Common myeloid progenitor, CD34-positive (primary cell): Measurements from ENCODE around the gene GRIPAP1.

Experiments
- CTCF ChIA-PET: fragments of 350-600 bp; sonication (Branson Sonifier 250); formaldehyde crosslinking; loops from one replicate; lab custom pipeline; 2021; ENCODE audit warnings: antibody characterized with exemption; lab: Charles Lee
- POLR2A ChIA-PET: fragments of 350-600 bp; sonication (Branson Sonifier 250); formaldehyde crosslinking; loops from one replicate; lab custom pipeline; 2021; ENCODE audit warnings: antibody characterized with exemption; lab: Charles Lee
- DNase-seq, 3 donors: peaks; one replicate each; pipeline versions ENCODE4 v3.0.0 to v3.0.0-alpha.2; 2013
- H3K27ac ChIP-seq, 2 experiments: 1 replicate in 1 of 2; 2 replicates in 1 of 2; pipeline ENCODE4 v1.7.0; 2013; ENCODE audit warnings: inconsistent platforms in 2 of 2, low read length in 2 of 2, mild to moderate bottlenecking in 2 of 2, low read depth in 1 of 2, moderate library complexity in 1 of 2; ENCODE audit not compliant: severe bottlenecking in 2 of 2, insufficient read depth in 1 of 2, poor library complexity in 1 of 2
- H3K27me3 ChIP-seq, 5 experiments: replicated peaks in 2 of 5; 1 replicate in 3 of 5; 2 replicates in 2 of 5; pipeline versions ENCODE4 v1.6.1 to v1.7.0; 2013; ENCODE audit warnings: low read length in 4 of 5, mild to moderate bottlenecking in 2 of 5, moderate library complexity in 2 of 5, inconsistent platforms in 1 of 5; ENCODE audit not compliant: insufficient read depth in 5 of 5, control insufficient read depth in 4 of 5
- H3K36me3 ChIP-seq, 4 experiments: 1 replicate in 2 of 4; 2 replicates in 2 of 4; pipeline versions ENCODE4 v1.6.1 to v1.7.0; 2013; ENCODE audit warnings: low read length in 3 of 4, control low read depth in 1 of 4, mild to moderate bottlenecking in 1 of 4; ENCODE audit not compliant: control insufficient read depth in 4 of 4, insufficient read depth in 4 of 4
- H3K4me1 ChIP-seq, 4 experiments: 1 replicate in 3 of 4; 2 replicates in 1 of 4; pipeline versions ENCODE4 v1.6.1 to v1.7.1; 2013; ENCODE audit warnings: low read length in 3 of 4, mild to moderate bottlenecking in 3 of 4, control low read depth in 1 of 4, inconsistent platforms in 1 of 4, moderate library complexity in 1 of 4; ENCODE audit not compliant: control insufficient read depth in 4 of 4, insufficient read depth in 4 of 4; ENCODE audit errors: control extremely low read depth in 1 of 4
- H3K4me3 ChIP-seq, 7 experiments: 1 replicate in 4 of 7; 2 replicates in 3 of 7; pipeline versions ENCODE4 v1.5.1 to v1.7.0; 2013; ENCODE audit warnings: mild to moderate bottlenecking in 7 of 7, low read length in 6 of 7, moderate library complexity in 6 of 7, inconsistent platforms in 2 of 7, low read depth in 2 of 7, control low read depth in 1 of 7; ENCODE audit not compliant: insufficient read depth in 4 of 7, control insufficient read depth in 1 of 7; ENCODE audit errors: extremely low read depth in 1 of 7
- H3K9me3 ChIP-seq, 5 experiments: 1 replicate in 4 of 5; 2 replicates in 1 of 5; pipeline versions ENCODE4 v1.6.1 to v1.7.1; 2013; ENCODE audit warnings: low read length in 4 of 5, mild to moderate bottlenecking in 2 of 5, inconsistent platforms in 1 of 5, low read depth in 1 of 5, moderate library complexity in 1 of 5; ENCODE audit not compliant: control insufficient read depth in 4 of 5, insufficient read depth in 2 of 5; ENCODE audit errors: control extremely low read depth in 1 of 5
- WGBS: methylation state at CpG from one replicate; pipeline ENCODE4 v1.1.5; 2013; ENCODE audit not compliant: insufficient coverage; 5-methylcytosine and 5-hydroxymethylcytosine counted together

The GRIPAP1 gene

GRCh38 chrX:48961585-48962091 is 40.4 kb downstream of the GRIPAP1 start:
- peak overlapping the region; percentile 17 to 65 for H3K27ac ChIP-seq
- POLR2A ChIA-PET = interaction anchor here (1.4 kb wide), 1 partner anchor 10 kb away, joined by 6 read pairs; the partner anchor contains the start of gene KCND1
- H3K4me3 ChIP-seq = peak overlapping the region in 2 of 7 experiments; percentile 7 to 19
- peaks cover 13 to 32% (median 18%) of the 10 kb centered on the region in 4 experiments for H3K4me1 ChIP-seq
- H3K9me3 ChIP-seq = peaks cover 0 to 2% (median 0%) of the 10 kb centered on the region in 5 experiments
- DNase-seq = peak; percentile 71 to 83 (median 78)
- 30% methylated on average over 3 of the region's 5 CpGs for WGBS
- CTCF ChIA-PET = interaction anchor here (1.0 to 1.7 kb wide), 2 partner anchors 10 to 15 kb away, joined by 6 to 12 read pairs; partner anchors contain the start of gene KCND1
- peaks cover 0 to 3% (median 0%) of the 10 kb centered on the region in 4 experiments for H3K36me3 ChIP-seq
- no peaks in the 10 kb centered on the region for H3K27me3 ChIP-seq

- CTCF ChIA-PET = interaction anchor here (1.4 kb wide), 1 partner anchor 12 kb away, joined by 4 read pairs; the partner anchor contains the start of gene KCND1
- Histone ChIP-seq H3K4me3 (no peak overlapping the region), H3K9me3 (peaks cover 0 to 2% (median 0%) of the 10 kb centered on the region in 5 experiments), H3K27ac (no peak overlapping the region), H3K4me1 (peaks cover 18 to 46% (median 25%) of the 10 kb centered on the region in 4 experiments), H3K27me3 (no peaks in the 10 kb centered on the region), H3K36me3 (peaks cover 0 to 6% (median 1%) of the 10 kb centered on the region in 4 experiments)
- no peak for DNase-seq
- WGBS = 75% methylated on average over 2 of the region's 2 CpGs
- POLR2A ChIA-PET = no interaction called here
These were observed 41.8 kb downstream of the GRIPAP1 start for GRCh38 chrX:48960291-48960690.

- peak in 2 of 3 donors; percentile 33 to 37 for DNase-seq
- Histone ChIP-seq H3K27me3 (no peaks in the 10 kb centered on the region), H3K4me1 (peaks cover 18 to 56% (median 27%) of the 10 kb centered on the region in 4 experiments), H3K36me3 (peaks cover 0 to 15% (median 5%) of the 10 kb centered on the region in 4 experiments), H3K9me3 (peaks cover 0 to 2% (median 0%) of the 10 kb centered on the region in 5 experiments), H3K27ac (peak overlapping the region; percentile 95 to 98), H3K4me3 (peak overlapping the region; percentile 43 to 81 (median 71))
- WGBS = 49% methylated on average over 18 of the region's 21 CpGs
- CTCF ChIA-PET = interaction anchor here (1.0 to 2.0 kb wide), 6 partner anchors 10 to 85 kb away, joined by 3 to 9 read pairs (median 4); partner anchors contain the start of gene KCND1
- POLR2A ChIA-PET = interaction anchor here (0.7 to 1.3 kb wide), 6 partner anchors 14 to 208 kb away, joined by 3 to 10 read pairs (median 4); partner anchors contain the start of genes KCND1 and TFE3
These were observed 43.4 kb downstream of the GRIPAP1 start for GRCh38 chrX:48958635-48959094.

GRCh38 chrX:48957827-48958634 is 44.0 kb downstream of the GRIPAP1 start:
- Histone ChIP-seq H3K4me3 (peak overlapping the region; percentile 57 to 87 (median 70)), H3K9me3 (peaks cover 0 to 2% (median 0%) of the 10 kb centered on the region in 5 experiments), H3K4me1 (peaks cover 18 to 61% (median 27%) of the 10 kb centered on the region in 4 experiments), H3K27ac (peak overlapping the region; percentile 95 to 98), H3K36me3 (peaks cover 0 to 17% (median 5%) of the 10 kb centered on the region in 4 experiments), H3K27me3 (no peaks in the 10 kb centered on the region)
- ChIA-PET CTCF (interaction anchor here (1.0 to 2.0 kb wide), 6 partner anchors 10 to 86 kb away, joined by 3 to 9 read pairs (median 4); partner anchors contain the start of gene KCND1), POLR2A (interaction anchor here (0.5 to 1.3 kb wide), 11 partner anchors 14 to 208 kb away, joined by 3 to 10 read pairs (median 3); partner anchors contain the start of genes GRIPAP1, KCND1, PQBP1 and TFE3)
- WGBS = 36% methylated on average over 53 of the region's 66 CpGs
- DNase-seq = peak; percentile 97 to 99 (median 98)

- Histone ChIP-seq H3K27ac (peak within 1 kb of the TSS; percentile 95 to 98), H3K4me3 (peak within 1 kb of the TSS; percentile 57 to 87 (median 71)), H3K27me3 (no peaks in the 10 kb centered on the region), H3K36me3 (peaks cover 2 to 17% (median 5%) of the 10 kb centered on the region in 4 experiments), H3K9me3 (peaks cover 0 to 2% (median 0%) of the 10 kb centered on the region in 5 experiments), H3K4me1 (peaks cover 18 to 64% (median 25%) of the 10 kb centered on the region in 4 experiments)
- WGBS = 49% methylated on average over 53 of the region's 53 CpGs
- ChIA-PET POLR2A (interaction anchor here (0.7 to 1.3 kb wide), 4 partner anchors 43 to 209 kb away, joined by 3 read pairs; partner anchors contain the start of genes GRIPAP1, PQBP1 and TIMM17B), CTCF (interaction anchor here (1.1 to 3.5 kb wide), 3 partner anchors 9 to 16 kb away, joined by 3 to 24 read pairs (median 3); no protein-coding TSS in a partner anchor)
- DNase-seq = peak in 1 of 3 donors; percentile 46
These were observed 44.6 kb downstream of the GRIPAP1 start, which contains the start of gene OTUD5 for GRCh38 chrX:48957477-48957826. OTUD5 (minus strand) TSS chrX:48957607; CDS start chrX:48957570, 37 bp downstream.

GRCh38 chrX:48956728-48957414 is 45.2 kb downstream of the GRIPAP1 start:
- H3K4me1 ChIP-seq = peaks cover 14 to 61% (median 22%) of the 10 kb centered on the region in 4 experiments
- H3K4me3 ChIP-seq = peak overlapping the region; percentile 35 to 87 (median 71)
- CTCF ChIA-PET = interaction anchor here (1.1 to 3.5 kb wide), 3 partner anchors 8 to 18 kb away, joined by 3 to 24 read pairs (median 5); no protein-coding TSS in a partner anchor
- peaks cover 0 to 2% (median 0%) of the 10 kb centered on the region in 5 experiments for H3K9me3 ChIP-seq
- no peaks in the 10 kb centered on the region for H3K27me3 ChIP-seq
- H3K27ac ChIP-seq = peak overlapping the region; percentile 34 to 88
- POLR2A ChIA-PET = interaction anchor here (1.3 kb wide), 1 partner anchor 59 kb away, joined by 3 read pairs; the partner anchor contains the start of genes PQBP1 and TIMM17B
- peaks cover 2 to 17% (median 5%) of the 10 kb centered on the region in 4 experiments for H3K36me3 ChIP-seq
- 44% methylated on average over 41 of the region's 61 CpGs for WGBS
- peak in 2 of 3 donors; percentile 27 to 37 for DNase-seq
